ENCODE measurements around the gene SLC1A5.

Gene SLC1A5

DNA sequence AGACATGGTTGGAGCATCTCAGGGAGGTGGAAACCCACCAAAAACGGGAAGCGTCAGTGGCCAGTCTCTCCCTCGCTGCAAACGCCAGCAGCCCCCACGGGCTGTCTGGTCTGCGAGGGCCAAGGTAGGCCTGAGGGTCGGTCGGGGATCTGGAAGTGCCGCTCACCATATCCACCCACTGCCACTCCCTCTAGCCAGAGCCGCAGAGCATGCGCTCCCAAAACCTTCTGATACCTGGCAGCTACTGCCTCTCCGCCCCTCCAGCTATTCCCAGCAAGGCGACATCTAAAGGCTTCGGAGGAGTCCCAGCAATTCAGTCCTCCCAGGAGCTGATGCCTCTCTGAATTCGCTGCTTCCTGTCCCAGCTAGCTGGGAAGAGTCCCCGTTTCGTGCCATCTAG is 46.9 kb downstream of the SLC1A5 start:
- DNase-seq, result no peak

DNA sequence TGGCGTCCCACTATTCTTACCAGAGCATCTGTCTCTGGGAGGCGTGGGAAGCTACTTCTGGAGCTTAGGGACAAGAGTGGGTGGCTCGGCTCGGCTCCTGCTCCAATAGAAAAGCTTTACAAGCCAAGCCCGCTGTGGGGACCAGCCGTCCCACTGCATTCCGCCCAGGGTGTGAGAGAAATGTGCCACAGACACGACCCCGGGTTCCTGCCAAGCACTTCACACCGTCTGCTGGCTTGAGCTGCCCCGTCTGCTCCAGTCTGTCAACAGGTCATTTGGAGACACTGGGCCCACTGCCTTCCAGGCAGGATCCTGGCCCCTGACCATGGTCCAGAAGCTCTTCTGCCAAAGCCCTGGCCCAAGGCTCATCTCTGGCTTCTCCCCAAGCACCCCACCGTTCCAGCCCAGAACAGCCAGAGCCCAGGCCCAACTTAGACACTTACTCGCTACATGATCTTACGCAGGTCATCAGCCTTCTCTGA is 49.1 kb downstream of the SLC1A5 start:
- DNase-seq, result no peak

DNA sequence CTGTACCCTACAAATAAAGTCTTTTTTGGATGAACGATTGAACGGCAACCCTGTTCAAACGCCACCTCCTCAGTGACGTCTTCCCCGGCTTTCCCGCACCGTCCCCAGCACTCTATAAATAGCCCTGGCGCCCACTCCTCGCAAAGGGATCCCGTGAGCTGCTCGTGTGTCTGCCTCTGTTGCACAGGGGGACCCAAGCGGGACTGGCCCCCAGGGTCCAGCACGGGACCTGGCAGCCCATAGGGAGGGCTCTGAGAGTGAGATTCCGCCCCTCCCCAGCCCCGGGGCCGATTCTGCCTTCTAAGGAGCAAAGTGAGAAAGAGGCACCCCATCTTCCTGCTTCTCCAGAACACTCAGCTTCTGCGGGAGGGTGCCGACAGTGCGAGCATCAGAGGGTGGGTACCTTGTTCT is 50.6 kb downstream of the SLC1A5 start:
- no peak for DNase-seq

DNA sequence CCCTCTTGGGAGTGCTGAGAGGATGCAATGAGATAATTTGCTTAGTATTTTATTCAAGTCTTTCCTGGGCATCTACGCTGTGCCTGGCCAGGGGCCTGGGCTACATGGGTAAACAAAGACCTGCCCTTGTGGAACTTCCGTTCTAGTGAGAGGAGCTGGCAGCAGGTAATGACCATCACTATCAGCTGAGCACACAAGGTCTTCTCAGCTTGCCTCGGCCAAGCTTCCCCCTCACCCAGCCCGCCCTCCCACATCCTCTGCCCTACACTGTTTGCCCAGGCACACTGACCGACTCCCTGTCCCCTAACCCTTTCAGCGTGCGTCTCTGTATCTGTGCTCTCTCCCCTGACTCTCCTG is 51.1 kb downstream of the SLC1A5 start:
- no peak for DNase-seq

DNA sequence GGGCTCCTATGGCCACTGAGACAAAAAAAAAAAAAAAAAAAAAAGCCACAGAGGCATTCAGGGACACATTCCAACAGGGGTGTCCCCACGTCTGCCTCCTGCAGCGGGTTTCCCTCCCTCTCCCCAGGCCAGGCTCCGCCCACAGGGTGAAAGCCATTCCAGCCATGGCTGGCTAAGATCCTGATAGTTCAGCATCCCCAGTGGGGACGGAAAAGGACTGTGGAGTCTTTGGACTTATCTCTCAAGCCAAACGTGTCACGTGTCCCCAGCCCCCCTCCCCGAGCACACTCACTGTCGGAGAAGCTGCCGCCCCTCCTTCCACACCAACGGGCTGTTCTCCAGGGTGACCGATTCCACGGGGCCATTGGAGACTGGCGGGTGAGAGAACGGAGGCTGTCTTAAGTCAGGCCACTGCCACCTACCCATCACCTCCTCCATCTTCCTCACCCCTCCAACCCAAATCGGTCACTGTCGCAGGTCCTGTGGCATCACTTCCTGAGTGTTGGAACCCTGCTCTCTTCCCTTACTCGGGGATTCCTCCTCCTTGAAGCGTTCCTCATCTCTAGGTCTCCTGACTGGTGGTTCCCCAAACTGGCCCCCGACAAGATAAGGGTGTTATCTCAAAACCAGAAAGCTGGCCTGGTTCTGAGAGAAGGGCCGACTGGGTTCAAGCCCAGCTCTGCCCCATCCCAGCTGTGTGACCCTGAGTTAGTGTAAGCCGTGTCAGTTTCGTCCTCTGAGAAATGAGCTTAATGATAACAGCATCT is 51.7 kb downstream of the SLC1A5 start:
- no peak for DNase-seq

DNA sequence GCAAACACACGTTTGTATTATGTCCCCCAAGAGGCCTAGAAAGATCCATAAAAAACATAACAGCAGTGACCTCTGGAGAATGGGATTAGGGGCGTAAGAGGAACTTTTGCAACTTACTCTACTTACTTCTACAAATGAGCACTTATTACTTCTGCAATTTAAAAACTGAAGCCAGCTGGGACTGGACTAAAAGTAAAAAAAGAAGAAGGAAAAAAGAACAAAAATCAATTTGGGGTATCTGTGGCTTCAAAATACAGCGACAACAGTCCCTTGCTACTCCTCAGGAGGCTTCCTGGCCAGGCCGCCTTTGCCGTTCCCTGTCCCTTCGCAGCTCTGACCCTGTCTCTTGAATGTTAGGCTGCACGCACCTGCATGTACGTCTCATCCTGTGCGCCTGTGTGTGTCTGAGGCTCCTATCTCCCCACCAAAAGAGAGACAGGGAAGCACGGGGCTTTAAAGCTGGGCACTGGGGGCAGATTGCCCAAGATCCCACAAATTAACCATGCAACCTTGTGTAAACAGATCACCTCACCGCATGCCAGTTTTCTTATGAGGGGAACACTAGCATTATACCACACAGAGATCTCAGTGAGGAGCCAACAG is 54.6 kb downstream of the SLC1A5 start:
- no peak for DNase-seq

DNA sequence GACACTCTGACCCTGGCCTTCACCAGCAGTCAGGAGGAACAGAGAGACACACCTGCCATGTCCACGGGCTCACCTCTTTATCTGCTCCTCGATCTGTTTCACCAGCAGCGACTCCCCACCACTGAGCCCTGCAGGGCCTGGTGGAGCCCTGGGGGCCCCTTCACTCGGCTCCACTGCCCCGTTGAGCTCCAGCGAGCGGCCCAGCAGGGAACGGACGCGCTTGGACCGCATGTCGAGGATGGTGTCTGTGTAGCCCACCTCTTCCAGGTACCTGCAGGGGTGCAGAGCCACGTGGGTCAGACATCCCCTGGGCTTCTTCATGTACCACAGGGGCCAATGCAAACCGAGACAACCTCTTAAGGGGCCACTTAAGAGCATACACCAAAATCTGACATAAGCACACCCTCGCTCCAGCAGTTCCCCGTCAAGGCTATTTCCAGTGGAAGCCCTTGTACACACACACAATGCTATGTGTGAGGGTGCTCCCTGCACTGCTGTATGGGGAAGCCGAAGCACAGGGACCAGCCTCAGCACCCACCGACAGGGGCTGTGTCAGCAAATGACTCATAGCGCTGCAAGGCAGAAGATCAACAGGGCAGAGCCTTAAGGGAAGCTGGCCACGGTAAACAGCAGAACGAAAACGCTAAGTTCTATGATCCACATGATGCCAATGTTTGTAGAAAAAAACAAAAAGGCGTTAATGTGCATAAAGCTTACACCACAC is 55.3 kb downstream of the SLC1A5 start:
- DNase-seq, result no peak

DNA sequence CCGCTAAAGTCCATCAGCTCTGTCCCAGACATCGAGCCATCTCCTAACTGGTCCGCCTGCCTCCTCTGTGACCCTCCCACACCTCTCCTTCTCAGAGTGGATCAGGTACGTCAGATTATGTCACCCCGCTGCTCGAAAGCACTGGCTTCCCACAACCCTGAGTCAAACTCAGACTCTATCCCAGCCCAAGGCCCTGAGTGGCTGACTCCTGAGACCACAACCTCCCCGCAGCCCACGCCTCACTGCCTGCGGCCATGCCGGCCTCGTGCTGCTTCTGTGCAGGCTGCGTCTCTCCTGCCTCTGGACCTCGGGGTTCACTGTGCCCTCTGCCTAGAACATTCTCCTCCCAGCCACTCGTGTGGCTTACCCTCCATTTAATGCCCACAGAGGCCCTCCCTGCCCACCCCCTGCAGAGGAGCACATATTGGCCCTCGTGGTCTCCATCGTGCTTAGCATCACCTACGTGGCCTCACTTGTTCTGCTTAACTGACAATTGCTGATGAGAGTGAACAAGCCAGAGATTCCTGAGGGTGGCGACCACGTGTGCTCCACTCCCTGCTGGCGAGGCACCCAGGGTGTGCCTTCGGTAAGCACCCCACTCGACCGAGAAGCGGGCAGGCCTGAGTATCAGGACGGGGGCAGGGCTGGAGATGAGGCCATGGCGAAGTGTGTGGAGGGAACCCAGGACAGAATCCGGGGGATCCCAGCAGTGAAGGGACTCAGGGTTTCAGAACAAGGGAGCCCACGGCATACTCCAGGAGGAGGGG is 56.0 kb downstream of the SLC1A5 start:
- DNase-seq, result no peak

DNA sequence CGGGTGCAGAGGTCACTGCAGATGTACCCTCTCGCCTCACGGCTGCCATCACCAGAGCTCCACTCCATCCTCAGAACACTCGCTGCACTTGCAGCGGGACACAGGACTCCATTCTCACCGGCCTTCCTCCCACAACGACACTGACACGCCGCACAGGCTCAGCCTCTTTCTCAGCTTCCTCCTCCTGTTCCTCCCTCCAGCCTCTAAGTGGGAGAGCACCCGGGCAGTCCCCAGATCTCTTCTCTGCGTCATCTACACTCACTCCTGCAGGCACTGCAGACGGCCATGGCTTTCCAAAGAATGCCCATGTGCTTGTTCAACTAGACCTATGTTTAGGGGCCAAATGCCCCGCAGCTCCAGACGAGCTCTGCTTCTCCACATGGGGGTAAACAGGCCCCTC is 56.8 kb downstream of the SLC1A5 start:
- no peak for DNase-seq

DNA sequence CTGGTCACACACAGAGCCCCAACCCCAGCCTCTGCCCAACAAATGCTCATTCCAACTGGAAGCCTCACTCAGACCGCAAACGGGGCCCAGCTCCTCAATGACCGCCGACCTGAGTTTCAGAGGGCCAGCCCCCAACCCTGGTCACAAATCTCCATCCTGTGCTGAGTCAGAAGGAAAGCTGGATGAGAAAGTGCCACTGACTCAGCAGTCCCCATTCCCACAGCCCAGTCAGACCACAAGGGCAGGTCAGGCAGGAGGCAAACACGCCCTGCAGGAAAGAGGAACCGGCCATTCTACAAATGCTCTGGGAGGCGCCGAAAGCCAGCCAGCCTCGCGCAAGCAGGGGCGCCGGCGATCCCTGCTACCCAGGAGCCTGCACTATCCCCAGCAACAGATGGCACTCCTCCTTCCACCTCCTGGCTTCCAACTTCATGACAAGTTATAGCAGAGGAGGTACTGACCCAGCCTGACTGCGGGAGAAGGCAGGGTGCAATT is 57.3 kb downstream of the SLC1A5 start:
- DNase-seq, result no peak

DNA sequence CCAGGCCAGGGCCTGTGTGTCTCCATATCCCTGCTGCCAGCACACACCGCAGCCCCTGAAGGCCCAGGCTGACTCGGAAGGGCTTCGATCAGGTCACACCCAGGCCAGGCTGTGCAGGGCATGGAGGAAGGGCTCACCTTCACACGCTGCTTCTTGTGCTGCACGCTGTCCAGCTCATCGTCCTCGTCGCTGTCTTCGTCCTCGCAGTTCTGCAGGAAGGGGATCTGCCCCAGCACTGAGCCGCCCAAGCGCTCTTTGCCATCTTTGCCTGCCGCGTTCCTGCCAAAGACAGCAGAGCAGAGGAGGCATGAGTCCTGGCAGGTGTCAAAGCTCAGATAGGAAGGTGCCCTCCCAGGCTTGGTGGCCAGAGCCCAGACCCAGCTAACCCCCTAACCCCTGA is 57.8 kb downstream of the SLC1A5 start:
- DNase-seq, result no peak

DNA sequence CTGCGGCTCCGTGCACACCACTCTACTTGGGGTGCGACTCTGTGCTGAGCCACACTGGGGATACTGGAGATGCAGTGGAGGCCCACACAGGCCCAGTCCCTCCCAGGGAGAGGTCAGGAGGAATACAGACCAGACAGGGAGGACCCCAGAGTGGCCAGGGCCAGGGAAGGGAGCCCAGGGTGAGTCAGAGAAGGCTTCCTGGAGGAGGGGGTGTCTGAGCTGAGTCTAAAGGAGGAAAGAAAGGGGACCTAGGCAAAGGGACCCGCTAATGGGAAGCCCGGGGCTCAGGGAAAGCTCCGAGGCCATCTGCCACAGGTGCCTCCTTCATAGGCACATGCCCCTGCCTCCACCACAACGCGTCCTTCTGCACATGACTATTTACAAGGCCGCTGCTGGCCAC is 58.2 kb downstream of the SLC1A5 start:
- DNase-seq, result no peak

DNA sequence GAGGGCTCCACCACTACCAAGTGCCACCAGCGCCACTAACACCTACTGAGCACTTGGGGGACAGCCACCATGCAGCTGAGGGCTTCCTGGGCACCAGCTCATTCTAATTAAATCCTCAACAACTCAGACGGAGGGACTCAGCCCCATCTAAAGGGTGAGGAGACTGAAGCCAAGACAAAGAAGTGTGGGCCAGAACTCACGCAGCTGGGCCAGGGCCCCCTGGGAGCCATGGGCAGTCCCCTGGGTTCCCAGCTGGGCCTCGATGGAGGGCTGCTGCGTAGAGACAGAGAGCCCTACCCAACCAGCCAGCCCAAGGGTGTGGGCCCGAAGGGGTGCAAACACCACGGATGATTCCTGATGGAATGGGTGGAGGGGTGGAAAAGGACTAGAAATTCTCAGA is 58.7 kb downstream of the SLC1A5 start:
- DNase-seq, result no peak

DNA sequence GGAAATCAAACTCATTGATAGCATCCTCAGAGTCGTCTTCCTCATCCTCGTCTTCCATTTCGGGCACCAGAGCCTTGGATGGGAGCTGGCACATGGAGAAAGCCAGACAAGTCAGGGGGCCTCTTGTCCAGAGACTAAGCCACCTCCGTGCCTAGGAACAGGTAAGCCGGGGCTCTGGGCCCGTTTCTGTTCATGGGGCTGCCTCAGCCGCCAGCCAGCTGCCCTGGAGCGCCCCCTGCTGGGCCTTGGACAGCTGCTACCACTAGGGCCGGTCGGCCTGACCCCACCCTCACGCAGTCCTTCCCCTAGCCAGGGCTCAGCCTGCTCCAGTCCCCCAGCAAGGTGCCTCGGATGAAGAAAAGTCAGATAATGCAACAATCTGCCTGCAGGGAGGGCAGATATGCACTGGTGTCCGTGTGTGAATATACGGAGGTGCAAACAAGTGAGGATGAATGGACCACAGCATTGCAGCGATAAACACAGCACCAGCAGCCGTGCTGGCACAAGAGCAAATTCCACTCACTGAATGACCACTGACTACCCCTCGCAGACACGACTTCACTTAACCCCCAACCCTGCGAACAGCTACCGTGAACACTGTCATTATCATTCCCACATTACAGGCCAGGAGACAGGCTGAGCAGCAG is 59.6 kb downstream of the SLC1A5 start:
- no peak for DNase-seq

DNA sequence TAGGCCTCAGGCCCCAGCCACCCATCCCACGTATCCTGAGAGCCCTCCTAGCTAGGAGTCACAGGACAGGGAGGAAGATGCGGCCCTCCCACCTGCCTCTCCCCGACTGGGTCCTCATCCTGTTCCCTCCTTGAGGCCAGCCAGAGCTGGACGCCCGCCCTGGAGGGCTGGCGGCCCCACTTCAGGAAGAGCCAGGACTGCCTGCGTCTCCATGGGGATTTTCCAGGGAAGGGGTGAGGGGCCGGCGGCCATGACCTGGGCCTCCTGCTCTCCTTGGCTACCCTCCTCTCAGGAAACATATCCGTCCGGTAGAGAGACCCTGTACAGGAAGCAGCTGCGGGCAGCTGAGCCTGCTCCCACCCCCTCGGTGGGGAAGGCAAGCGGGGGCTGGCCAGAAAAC is 60.2 kb downstream of the SLC1A5 start:
- no peak for DNase-seq

DNA sequence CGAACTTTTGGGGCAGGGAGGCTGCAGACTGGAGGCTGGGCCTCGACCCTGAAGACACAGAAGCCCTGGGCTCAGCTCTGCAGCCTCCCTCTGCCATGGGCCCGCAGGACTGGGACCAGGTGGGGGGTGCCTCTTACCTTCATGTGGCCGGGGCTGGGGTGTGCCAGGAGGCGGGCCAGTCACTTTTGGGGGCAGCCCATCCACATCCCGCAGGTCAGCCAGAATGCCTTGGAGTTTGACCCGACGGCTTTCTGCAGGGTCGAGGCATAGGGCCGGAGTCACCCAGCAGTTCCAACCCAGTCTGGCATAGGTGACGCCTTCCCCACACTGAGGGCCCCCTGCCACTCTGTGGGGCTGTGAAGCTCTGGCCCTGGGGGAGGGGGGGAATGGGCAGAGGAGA is 60.6 kb downstream of the SLC1A5 start:
- DNase-seq, result no peak

DNA sequence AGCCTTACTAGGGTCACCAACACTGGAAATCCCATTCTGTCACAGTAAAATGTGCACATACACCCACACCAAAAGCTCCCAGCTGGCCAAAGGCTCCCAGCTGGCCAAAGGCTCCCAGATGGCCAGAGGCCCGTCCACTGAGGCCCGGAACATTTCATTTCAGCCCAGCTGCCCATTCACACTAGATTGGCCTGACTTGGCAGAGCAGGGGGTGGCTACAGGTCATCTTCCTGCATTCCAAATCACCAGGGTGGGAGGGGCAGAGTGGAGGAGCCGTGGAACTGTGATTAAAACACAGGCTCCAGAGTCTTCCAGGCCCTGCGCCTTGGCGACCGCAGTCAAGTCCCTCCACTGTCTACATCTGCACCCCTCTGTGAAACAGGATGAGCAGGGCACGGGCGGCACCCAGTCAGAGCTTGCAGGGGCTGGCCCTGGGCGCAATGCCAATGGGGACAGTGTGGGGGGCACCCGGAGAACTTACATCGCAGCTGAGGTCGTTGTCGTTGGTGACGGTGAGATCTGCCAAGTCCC is 61.4 kb downstream of the SLC1A5 start:
- no peak for DNase-seq

DNA sequence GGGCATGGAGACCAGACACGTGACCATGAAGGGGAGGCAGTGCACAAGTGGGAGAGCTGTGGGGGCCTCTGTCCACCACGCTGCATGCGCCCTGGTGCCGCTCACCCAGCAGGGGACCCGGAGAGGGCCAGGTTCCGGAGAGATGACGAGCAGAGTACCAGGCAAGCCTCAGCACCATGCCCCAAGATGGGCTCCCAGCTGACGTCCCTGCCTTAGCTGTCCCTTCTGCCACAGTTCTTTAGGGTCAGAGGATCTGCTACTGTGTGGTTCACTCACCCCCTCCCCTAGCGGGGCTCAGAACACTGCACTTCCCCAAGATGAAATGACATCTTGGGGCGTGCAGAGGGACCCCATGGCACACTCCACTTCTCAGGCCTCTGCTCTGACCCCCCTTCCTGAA is 61.8 kb downstream of the SLC1A5 start:
- no peak for DNase-seq

DNA sequence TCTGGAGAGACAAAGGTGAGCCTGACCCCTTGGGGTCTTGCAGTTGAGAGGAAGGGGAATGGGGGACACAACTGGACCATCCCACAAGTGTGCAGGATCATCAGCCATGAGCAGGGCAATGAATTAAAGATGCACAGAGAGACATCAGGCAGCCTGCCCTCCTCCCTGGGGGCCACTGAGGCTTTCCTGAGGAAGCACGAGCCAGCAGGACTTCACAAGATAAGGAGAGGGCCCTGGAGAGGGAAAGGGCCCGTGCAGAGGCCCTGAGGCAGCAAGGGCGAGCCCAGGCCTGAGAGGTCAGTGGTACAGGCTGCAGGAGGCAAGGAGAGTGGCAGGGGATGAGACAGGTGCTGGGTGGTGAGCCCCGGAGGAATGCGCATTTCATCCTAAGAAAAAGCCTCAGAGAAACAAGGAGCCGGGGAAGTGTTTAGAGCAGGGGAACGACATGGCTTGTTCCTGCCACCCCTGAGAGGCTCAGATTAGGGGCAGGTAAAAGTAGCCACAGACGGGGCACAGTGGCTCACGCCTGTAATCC is 62.5 kb downstream of the SLC1A5 start:
- DNase-seq, result no peak

DNA sequence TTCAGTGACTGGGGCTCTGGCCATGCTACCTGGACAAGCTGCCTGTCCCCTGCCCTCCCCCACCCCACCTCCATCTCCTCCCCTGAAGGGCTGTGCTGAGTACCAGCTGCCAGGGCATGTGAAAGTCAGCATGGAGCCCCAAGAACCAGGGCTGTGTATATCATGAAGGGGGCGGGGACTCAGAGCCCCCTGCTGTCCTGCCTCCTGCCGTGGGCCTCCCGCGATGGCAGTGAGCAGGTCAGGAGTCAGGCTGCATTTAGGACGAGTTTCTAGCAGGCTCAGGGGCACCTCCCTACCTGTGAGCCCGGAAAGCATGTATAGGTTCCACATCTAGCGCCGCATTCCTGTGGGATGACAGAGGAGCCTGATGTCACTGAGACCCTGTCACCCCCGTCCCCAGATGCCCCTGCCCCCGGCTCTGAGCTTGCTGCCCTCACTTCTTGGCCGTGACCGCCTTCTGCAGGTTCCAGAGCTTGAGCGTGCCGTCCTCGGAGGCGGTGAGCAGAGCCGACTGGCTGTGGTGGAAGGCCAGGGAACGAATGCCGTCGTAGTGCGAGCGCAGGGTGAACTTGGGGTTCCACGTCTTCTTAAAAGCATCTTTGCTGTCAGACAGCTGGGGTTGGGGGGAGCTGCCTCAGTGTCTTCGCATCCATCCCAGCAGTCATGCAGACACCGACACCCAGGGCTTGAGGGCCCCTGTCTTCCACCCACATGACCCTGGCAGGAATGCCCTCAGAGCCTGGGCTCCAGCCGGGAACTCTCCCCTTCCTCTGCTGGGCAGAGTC is 63.2 kb downstream of the SLC1A5 start:
- no peak for DNase-seq

All from NCI-H1092 treated with DMSO at 0.1 percent for 48 hours (cell line).